Measurements from ENCODE around the gene HIP1.
"Not testable (repeated sequence)": the region's sequence is repeated elsewhere in the genome, so short reads cannot be mapped to it uniquely, and the experiment has no call there.

Gene HIP1

DNA sequence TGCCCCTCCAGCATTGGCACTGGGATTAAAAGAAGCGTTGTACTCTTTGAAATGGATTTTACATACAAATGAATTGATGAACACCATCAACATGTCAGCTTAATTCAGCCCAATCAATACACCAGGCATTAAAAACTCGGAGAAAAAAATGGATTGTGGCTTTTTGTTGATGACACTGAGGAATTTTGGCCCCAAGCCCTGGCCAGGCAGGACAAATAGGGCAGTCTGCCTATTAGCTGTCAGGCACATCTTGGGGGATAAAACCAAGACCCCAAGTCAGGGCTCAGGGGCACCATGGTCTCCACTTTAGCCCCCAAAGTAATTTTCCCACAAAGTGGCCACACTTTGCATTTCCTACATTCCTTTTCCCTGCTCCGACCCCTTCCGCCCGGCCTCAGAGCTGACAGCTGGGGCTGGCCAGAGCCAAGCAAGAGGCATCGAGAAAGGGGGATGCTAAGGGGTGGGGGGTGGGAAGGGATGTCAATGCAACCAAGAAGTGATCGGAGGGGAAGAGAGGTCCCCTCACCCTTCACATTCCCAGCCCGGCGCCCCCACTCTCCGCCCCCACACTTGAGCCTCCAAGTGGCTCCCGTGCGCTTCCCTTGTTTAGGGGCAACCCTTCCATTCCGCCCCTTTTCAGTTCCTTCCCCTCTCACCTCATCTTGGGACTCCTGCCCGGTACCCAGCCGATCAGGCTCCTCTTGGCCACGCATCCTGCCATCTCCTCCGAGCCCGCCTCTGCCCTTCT is 711 bp downstream of the HIP1 start:
- DNase-seq (ENCODE audit: low read depth) = peak; percentile 29
- Histone ChIP-seq H3K9me3 (ENCODE audit: control insufficient read depth, low read length) (no peaks in the 10 kb centered on the region), H3K36me3 (ENCODE audit: control insufficient read depth, insufficient read depth, low read length, severe bottlenecking) (no peaks in the 10 kb centered on the region), H3K9ac (ENCODE audit: low read length) (peak overlapping the region; percentile 88), H3K4me3 (ENCODE audit: low read length) (peak overlapping the region; percentile 96), H3K27me3 (replicated peaks; ENCODE audit: control insufficient read depth, insufficient read depth, low read length) (peaks cover 3% of the 10 kb centered on the region), H3K4me1 (ENCODE audit: control insufficient read depth, insufficient read depth, low read length) (peaks cover 13% of the 10 kb centered on the region)

DNA sequence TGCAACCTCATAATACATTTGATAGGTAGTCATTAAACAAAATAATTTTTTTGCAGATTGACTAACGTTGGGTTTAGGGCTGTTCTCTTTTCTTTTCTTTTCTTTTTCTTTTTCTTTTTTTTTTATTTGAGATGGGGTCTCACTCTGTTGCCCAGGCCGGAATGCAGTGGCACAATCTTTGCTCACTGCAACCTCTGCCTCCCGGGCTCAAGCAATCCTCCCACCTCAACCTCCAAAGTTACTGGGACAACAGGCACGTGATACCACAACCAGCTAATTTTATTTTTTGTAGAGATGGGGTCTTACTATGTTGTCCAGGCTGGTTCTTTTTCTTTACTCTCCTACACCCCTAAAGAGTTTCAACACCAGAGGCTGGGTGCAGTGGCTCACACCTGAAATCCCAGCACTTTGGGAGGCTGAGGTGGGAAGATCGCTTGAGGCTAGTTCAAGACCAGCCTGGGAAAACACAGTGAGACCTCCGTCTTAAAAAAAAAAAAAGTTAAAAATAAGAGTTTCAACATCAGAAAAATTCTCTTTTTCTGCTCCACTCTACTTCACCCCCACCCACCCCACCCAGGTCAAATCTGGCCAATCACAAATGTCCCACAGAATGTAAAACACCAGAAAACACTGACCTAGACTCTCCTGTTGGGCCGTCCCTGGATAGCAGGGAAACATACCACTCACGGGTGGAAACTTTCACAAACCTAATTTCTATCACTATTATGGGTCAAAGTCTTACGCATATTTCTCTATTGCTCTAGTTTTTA is 3.0 kb downstream of the HIP1 start:
- H3K36me3 ChIP-seq (ENCODE audit: control insufficient read depth, insufficient read depth, low read length, severe bottlenecking) = no peaks in the 10 kb centered on the region
- DNase-seq (ENCODE audit: low read depth) = no peak
- no peaks in the 10 kb centered on the region for H3K27me3 ChIP-seq (replicated peaks; ENCODE audit: control insufficient read depth, insufficient read depth, low read length)
- no peak overlapping the region for H3K9ac ChIP-seq (ENCODE audit: low read length)
- no peaks in the 10 kb centered on the region for H3K9me3 ChIP-seq (ENCODE audit: control insufficient read depth, low read length)
- H3K4me3 ChIP-seq (ENCODE audit: low read length) = no peak overlapping the region
- peaks cover 20% of the 10 kb centered on the region for H3K4me1 ChIP-seq (ENCODE audit: control insufficient read depth, insufficient read depth, low read length)

DNA sequence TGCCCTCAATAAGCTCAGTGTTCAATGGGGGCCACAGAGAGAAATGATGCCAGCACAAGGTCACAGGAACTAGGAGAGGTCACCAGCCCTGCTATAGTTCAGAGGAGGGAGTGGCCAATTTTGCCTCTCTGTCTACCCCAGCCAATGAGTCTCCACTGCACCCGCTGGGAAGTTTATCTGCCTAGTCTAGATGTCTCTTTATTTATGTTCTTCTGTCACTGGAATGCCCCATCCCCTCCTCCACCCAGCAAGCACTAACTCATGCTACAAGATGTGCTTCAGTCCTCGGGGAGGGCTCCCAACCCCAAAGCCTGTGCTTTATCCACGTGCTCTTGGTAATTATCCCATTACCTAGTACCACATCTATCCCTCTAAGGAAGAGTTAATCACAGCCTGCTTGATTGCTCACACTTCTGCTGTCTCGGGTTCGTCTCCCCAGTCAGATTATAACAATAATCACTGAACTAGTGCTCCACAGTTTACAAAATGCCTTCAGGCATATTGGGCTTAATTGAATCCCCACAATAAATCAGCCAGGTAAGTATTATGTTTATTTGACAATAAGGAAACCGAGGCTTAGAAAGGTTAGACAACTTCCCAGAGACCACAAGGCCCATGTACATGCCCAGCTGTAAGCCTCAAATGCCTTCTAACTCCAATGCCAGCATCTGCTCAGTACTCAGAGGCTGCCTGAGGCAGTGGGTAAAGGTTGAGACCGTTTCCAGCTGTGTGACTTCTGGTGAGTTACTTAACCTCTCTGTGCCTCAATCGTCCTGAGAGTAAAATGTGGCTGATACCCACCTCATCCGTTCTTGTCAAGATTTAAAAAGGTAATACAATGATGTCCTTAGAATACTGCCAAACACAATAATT is 3.9 kb downstream of the HIP1 start:
- Histone ChIP-seq H3K9me3 (ENCODE audit: control insufficient read depth, low read length) (no peaks in the 10 kb centered on the region), H3K4me1 (ENCODE audit: control insufficient read depth, insufficient read depth, low read length) (peaks cover 20% of the 10 kb centered on the region), H3K36me3 (ENCODE audit: control insufficient read depth, insufficient read depth, low read length, severe bottlenecking) (no peaks in the 10 kb centered on the region), H3K4me3 (ENCODE audit: low read length) (no peak overlapping the region), H3K27me3 (replicated peaks; ENCODE audit: control insufficient read depth, insufficient read depth, low read length) (no peaks in the 10 kb centered on the region), H3K9ac (ENCODE audit: low read length) (no peak overlapping the region)
- DNase-seq (ENCODE audit: low read depth) = no peak

DNA sequence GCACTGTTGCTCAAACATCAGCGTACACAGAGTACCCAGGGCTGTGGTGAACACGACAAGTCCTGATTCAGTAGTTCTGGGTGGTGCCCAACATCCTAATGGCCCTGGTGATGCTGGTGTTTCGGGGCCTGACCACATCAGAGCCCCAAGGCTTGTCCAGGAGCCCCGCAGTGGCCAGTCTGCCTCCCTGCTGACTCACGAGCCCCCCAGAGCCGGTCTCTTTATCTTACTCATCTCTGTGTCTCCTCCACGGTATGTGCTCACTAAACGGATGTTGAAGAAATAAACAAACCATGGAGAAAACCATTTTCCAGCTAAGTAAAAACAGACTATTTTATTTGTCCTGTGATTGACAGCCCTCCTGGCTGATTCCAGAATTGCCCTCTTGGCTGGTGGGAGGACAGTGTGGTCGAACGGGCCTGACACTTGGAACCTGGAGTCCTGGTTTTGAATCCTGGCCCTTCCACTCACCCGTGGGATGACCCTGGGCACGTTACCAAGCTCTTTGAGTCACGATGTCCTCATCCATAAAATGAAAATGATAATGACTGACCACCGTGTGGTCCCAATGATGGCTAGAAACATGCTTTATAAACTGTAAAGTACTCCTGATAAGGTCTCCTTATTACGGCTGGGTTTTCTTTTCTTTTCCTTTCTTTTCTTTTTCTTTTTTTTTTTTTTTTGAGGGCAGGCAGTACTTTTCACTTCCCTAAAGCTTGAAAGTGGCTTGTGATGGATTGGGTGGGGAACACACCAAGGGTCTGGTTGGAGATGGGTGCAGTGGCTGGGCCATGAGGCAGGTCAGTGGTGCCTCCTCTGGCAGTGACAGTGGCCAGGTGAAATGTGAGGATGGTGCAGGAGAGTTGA is 5.7 kb downstream of the HIP1 start:
- Histone ChIP-seq H3K36me3 (ENCODE audit: control insufficient read depth, insufficient read depth, low read length, severe bottlenecking) (no peaks in the 10 kb centered on the region), H3K9me3 (ENCODE audit: control insufficient read depth, low read length) (no peaks in the 10 kb centered on the region), H3K27me3 (replicated peaks; ENCODE audit: control insufficient read depth, insufficient read depth, low read length) (no peaks in the 10 kb centered on the region), H3K4me3 (ENCODE audit: low read length) (peak overlapping the region; percentile 44), H3K9ac (ENCODE audit: low read length) (peak overlapping the region; percentile 9), H3K4me1 (ENCODE audit: control insufficient read depth, insufficient read depth, low read length) (peaks cover 19% of the 10 kb centered on the region)
- DNase-seq (ENCODE audit: low read depth) = peak; percentile 81

DNA sequence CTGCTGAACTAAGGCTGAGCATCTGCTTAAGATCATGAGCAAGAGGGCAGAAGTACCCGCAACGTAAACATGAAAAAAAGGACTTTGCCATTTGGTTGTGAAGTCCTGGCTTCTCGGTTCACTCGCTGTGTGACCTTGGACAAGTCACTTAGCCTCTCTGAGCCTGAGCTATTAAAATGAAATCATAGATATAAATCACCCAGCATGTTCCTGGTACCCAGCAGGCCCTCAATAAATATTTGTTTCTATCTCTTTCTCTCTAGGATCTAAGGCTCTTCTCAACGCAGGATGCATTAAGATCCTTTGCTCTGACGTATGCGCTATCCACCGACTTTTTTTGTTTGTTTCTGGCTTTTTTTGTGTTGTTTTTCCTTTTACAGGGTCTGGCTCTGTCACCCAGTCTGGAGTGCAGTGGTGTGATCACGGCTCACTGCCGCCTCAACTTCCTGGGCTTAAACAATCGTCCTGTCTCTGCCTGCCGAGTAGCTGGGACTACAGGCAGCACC is 6.7 kb downstream of the HIP1 start:
- H3K4me1 ChIP-seq (ENCODE audit: control insufficient read depth, insufficient read depth, low read length) = peaks cover 13% of the 10 kb centered on the region

DNA sequence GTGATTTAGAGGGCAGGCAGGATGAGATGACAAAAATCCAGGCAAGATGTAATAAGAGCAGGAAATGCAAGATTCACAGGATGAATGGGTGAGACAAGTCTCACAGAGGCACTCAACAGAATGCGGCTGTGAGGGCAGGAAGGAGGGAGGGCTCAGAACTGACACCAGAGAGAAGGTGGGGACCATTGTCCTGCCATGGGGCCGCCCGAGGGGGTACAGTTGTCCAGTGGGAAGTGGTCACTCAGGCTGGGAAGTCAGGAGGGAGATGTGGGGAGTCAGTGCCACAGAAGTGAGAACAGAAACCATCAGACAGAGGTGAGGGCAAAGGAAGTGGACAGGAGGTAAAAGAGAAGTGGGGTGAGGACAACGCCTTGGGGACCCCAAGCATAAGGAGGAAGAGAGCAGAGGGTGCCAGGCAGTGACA is 8.9 kb downstream of the HIP1 start:
- Histone ChIP-seq H3K9me3 (ENCODE audit: control insufficient read depth, low read length) (no peaks in the 10 kb centered on the region), H3K9ac (ENCODE audit: low read length) (no peak overlapping the region), H3K4me3 (ENCODE audit: low read length) (no peak overlapping the region), H3K27me3 (replicated peaks; ENCODE audit: control insufficient read depth, insufficient read depth, low read length) (no peaks in the 10 kb centered on the region), H3K4me1 (ENCODE audit: control insufficient read depth, insufficient read depth, low read length) (peaks cover 13% of the 10 kb centered on the region), H3K36me3 (ENCODE audit: control insufficient read depth, insufficient read depth, low read length, severe bottlenecking) (no peaks in the 10 kb centered on the region)
- no peak for DNase-seq (ENCODE audit: low read depth)

More for the DNA sequence above, 6.7 kb downstream of the HIP1 start:
- Histone ChIP-seq H3K9ac (ENCODE audit: low read length) (no peak overlapping the region), H3K9me3 (ENCODE audit: control insufficient read depth, low read length) (no peaks in the 10 kb centered on the region), H3K27me3 (replicated peaks; ENCODE audit: control insufficient read depth, insufficient read depth, low read length) (no peaks in the 10 kb centered on the region), H3K36me3 (ENCODE audit: control insufficient read depth, insufficient read depth, low read length, severe bottlenecking) (no peaks in the 10 kb centered on the region), H3K4me3 (ENCODE audit: low read length) (no peak overlapping the region)
- no peak for DNase-seq (ENCODE audit: low read depth)

DNA sequence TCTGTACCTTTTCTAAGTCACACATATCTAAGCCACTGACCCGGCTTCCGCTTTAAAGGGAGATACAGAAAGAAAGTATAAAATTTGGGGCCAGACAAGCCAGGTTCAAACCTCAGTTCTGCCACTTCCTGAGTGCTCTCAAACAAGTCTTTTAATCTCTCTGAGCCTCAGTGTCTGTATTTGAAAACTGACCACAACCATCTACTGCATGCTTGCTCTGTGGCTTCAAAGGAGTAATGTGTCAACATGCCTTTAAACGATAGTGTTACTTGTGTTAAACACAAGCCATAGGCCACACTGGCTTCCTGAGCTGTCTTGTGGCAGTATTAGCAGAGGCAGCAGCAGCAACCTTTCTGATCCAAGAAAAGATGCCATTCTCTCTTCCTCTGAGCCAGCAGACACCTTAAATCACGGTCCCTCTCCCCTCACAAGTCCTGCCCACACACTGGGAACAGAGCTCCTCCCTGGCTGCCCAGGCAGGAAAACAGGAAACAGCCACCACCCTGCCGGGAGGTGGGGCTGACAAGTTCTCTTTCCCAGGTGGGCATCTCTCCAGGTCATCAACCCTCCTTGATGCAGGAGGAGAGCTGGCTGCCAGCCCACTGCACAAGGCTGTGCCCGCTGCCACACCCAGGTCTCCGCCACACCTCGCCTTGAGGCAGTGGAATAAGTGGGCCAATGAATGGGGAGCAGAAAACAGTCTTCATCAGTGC is 10.7 kb downstream of the HIP1 start:
- Histone ChIP-seq H3K9me3 (ENCODE audit: control insufficient read depth, low read length) (no peaks in the 10 kb centered on the region), H3K4me1 (ENCODE audit: control insufficient read depth, insufficient read depth, low read length) (peaks cover 8% of the 10 kb centered on the region), H3K4me3 (ENCODE audit: low read length) (no peak overlapping the region), H3K9ac (ENCODE audit: low read length) (peak overlapping the region; percentile 18), H3K36me3 (ENCODE audit: control insufficient read depth, insufficient read depth, low read length, severe bottlenecking) (no peaks in the 10 kb centered on the region), H3K27me3 (replicated peaks; ENCODE audit: control insufficient read depth, insufficient read depth, low read length) (no peaks in the 10 kb centered on the region)
- no peak for DNase-seq (ENCODE audit: low read depth)

DNA sequence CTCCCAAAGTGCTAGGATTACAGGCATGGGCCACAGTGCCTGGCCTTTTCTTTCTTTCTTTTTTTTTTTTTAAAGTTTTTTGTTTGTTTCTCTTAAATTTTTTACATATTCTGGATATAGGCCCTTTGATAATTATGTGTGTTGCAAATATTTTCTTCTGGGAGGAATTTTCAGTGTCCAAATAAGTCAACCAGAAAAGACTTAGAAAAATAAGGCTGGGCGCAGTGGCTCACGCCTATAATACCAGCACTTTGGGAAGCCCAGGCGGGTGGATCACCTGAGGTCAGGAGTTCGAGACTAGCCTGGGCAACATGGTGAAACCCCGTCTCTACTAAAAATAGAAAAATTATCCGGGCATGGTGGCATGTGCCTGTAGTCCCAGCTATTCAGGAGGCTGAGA is 11.4 kb downstream of the HIP1 start:
- not testable (repeated sequence) for H3K27me3 ChIP-seq (replicated peaks; ENCODE audit: control insufficient read depth, insufficient read depth, low read length); DNase-seq (ENCODE audit: low read depth); H3K9me3 ChIP-seq (ENCODE audit: control insufficient read depth, low read length); H3K4me1 ChIP-seq (ENCODE audit: control insufficient read depth, insufficient read depth, low read length); H3K36me3 ChIP-seq (ENCODE audit: control insufficient read depth, insufficient read depth, low read length, severe bottlenecking); H3K9ac ChIP-seq (ENCODE audit: low read length); H3K4me3 ChIP-seq (ENCODE audit: low read length)

DNA sequence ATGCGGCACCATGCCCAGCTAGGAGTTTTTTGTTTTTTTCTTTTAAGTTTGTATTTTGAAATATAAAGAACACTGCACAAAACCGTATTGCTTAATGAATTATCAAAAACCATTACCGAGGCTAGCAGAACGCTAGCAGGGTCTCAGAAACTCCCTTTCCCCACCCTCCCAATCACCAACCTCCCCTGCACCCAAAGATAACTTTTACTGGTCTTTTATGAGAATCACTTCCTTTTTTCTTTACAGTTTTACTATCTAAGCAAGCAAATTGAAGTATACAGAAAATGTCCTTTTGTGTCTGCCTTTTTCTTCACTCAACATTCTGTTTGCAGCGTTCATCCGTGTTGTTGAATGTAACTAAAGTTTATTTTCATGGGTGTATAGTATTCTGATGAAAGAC is 13.4 kb downstream of the HIP1 start:
- no peak for DNase-seq (ENCODE audit: low read depth)
- Histone ChIP-seq H3K9me3 (ENCODE audit: control insufficient read depth, low read length) (no peaks in the 10 kb centered on the region), H3K4me3 (ENCODE audit: low read length) (no peak overlapping the region), H3K9ac (ENCODE audit: low read length) (no peak overlapping the region), H3K27me3 (replicated peaks; ENCODE audit: control insufficient read depth, insufficient read depth, low read length) (no peaks in the 10 kb centered on the region), H3K4me1 (ENCODE audit: control insufficient read depth, insufficient read depth, low read length) (no peaks in the 10 kb centered on the region), H3K36me3 (ENCODE audit: control insufficient read depth, insufficient read depth, low read length, severe bottlenecking) (no peaks in the 10 kb centered on the region)

DNA sequence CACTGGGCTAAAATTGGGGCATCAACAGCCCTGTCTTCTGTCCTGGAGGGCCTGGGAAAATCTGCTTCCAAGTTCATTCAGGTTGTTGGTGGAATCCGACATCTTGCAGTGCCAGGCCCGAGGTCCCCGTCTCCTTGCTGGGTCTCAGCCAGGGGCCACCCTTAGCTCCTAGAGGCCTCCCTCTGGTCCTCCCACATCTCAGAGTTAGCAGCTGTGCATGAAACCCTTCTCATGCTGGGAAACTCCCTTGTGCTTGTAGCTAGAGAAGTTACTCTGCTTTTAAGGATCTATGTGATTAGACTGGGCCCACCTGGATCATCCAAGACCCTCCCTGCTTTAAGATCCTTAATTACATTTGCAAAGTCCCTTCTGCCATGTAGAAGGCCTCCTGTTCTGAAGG is 15.3 kb downstream of the HIP1 start:
- DNase-seq (ENCODE audit: low read depth) = no peak
- no peaks in the 10 kb centered on the region for H3K4me1 ChIP-seq (ENCODE audit: control insufficient read depth, insufficient read depth, low read length)
- no peaks in the 10 kb centered on the region for H3K27me3 ChIP-seq (replicated peaks; ENCODE audit: control insufficient read depth, insufficient read depth, low read length)
- no peaks in the 10 kb centered on the region for H3K36me3 ChIP-seq (ENCODE audit: control insufficient read depth, insufficient read depth, low read length, severe bottlenecking)
- no peak overlapping the region for H3K9ac ChIP-seq (ENCODE audit: low read length)
- no peaks in the 10 kb centered on the region for H3K9me3 ChIP-seq (ENCODE audit: control insufficient read depth, low read length)
- H3K4me3 ChIP-seq (ENCODE audit: low read length) = no peak overlapping the region
